Liver (tissue), 2 donors: ENCODE measurements around the gene UGT1A10.

Experiments
- CTCF ChIP-seq: fragments of 150-350 bp; IDR thresholded peaks from 2 replicates; pipeline ENCODE4 v1.5.1; 2017; ENCODE audit warnings: improper control_type of control experiment, low read depth, low read length; ENCODE audit not compliant: missing input control
- FOXA1 ChIP-seq: IDR thresholded peaks from 2 replicates; pipeline ENCODE4 v1.6.1; 2016; ENCODE audit warnings: antibody characterized with exemption
- REST ChIP-seq: IDR thresholded peaks from 2 replicates; pipeline ENCODE4 v1.6.1; 2016; ENCODE audit warnings: antibody characterized with exemption, mild to moderate bottlenecking
- donor health status: healthy.

- TF ChIP-seq FOXA1 (no peak), CTCF (no peak), REST (no peak)
Observed at GRCh38 chr2:233650981-233651380, 14.7 kb downstream of the UGT1A10 start.
